Measurements from ENCODE around the gene SDSL. TPM values are rescaled to one million over a fixed set of nuclear protein-coding genes. Genes with fewer than 3 reads are reported as not detected.

Gene SDSL
- polyA plus RNA-seq, 4 donors = 10.9 to 15.7 (median 12.7) TPM

GRCh38 chr12:113418213-113418879 lies 3.8 kb upstream of the SDSL start:
- DNase-seq (ENCODE audit: low read depth in 4 of 4, low spot score in 3 of 4) = no peak

DNA sequence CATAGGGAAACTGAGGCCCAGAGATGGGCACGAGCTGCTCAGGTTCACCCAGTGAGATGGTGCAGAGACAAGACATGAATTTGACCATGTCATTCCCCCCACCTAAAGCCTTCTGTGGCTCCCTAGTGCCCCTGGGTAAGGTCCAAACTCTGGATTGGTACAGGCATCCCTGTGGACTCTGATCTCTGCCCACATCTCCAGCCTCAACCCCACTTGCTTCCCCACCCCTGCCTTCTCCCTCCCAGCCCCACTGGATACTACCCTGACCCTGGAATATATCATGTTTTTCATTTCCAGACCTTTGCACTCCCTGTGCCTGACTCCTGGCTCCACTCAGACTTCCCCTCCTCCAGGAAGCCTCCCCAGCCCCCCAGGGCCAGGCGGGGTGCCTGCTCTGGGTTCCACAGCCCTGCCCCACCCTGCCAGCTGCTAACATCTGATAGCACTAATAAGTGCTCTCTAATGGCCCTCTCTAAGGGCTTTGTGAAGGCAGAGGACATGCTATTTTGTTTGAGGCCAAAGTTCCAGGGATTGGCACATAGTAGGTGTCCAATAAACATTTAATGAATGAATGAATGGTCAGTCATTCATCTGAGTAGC lies 1.1 kb upstream of the SDSL start:
- no peak for DNase-seq (ENCODE audit: low read depth in 4 of 4, low spot score in 3 of 4)

- DNase-seq (ENCODE audit: low read depth in 4 of 4, low spot score in 3 of 4) = no peak
Observed at GRCh38 chr12:113422886-113423669, 898 bp downstream of the SDSL start.

- DNase-seq (ENCODE audit: low read depth in 4 of 4, low spot score in 3 of 4) = no peak
Observed at GRCh38 chr12:113424456-113424855, 2.3 kb downstream of the SDSL start.

GRCh38 chr12:113424915-113425823 lies 3.0 kb downstream of the SDSL start:
- no peak for DNase-seq (ENCODE audit: low read depth in 4 of 4, low spot score in 3 of 4)

DNA sequence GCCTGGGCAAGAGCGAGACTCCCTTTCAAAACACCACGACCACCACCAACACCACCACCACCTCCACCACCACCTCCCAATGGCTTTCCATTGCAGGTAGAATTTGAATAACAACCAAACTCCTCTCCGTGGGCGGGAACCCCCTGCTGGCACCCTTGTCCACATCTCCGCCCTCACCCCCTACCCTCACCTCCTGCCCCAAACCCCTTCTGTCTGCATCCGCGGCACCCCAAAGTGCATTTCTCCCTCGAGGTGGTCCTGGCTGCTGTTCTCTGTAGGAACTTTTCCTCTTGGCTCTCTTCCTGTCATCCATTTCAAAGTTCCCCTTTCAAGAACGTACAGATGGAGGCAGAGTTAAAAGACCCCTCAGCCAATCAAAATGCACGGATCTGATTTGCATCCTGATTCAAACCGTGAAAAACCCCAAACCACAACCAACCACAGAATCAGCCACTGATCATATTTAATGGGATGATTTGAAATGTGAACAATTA lies 3.8 kb downstream of the SDSL start:
- DNase-seq (ENCODE audit: low read depth in 4 of 4, low spot score in 3 of 4) = no peak

DNA sequence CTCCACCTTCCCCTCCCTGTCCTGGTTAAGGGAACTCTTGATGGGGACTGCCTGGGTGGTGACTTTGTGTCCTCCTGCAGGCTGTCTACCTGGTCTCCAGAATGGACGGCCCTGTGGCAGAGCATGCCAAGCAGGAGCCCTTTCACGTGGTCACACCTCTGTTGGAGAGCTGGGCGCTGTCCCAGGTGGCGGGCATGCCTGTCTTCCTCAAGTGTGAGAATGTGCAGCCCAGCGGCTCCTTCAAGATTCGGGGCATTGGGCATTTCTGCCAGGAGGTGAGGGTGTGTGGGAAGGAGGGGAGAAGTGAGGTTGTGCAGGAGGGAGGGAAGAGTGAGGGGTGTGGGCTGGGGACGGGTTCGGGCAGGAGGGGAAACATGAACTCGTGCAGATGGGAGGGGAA lies 5.7 kb downstream of the SDSL start:
- DNase-seq (ENCODE audit: low read depth in 4 of 4, low spot score in 3 of 4) = no peak

- DNase-seq (ENCODE audit: low read depth in 4 of 4, low spot score in 3 of 4) = no peak
Observed at GRCh38 chr12:113428482-113428881, 6.3 kb downstream of the SDSL start.

DNA sequence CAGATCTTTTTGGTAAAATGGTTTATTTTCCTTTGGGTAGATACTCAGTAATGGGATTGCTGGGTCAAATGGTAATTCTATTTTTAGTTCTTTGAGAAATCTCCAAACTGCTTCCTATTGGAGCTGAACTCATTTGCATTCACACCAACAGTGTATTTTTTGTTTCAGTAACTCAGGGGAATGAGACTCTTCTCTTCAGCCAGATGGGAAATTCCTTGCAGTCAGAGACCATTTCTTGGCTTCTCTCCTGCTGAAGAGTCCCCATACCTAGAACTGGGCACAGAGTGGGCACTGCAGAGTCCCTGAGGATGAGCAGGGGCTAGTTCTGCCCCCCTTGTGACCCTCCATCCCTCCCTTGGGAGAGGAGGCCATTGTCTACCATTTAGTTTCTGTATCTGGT lies 10.8 kb downstream of the SDSL start:
- no peak for DNase-seq (ENCODE audit: low read depth in 4 of 4, low spot score in 3 of 4)

DNA sequence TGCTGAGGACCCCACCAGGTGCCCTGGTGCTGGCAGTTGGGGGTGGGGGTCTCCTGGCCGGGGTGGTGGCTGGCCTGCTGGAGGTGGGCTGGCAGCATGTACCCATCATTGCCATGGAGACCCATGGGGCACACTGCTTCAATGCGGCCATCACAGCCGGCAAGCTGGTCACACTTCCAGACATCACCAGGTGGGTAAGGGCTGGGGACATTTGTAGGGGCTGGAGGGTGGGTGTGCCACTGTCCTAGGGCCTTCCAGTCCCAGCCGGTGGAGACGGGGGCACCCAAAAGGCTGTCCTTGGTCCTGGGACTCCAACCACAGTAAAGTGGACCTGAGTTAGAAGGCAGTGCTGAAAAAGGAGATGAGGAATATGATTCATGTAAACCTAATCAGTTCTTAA lies 13.2 kb downstream of the SDSL start:
- DNase-seq (ENCODE audit: low read depth in 4 of 4, low spot score in 3 of 4) = no peak

DNA sequence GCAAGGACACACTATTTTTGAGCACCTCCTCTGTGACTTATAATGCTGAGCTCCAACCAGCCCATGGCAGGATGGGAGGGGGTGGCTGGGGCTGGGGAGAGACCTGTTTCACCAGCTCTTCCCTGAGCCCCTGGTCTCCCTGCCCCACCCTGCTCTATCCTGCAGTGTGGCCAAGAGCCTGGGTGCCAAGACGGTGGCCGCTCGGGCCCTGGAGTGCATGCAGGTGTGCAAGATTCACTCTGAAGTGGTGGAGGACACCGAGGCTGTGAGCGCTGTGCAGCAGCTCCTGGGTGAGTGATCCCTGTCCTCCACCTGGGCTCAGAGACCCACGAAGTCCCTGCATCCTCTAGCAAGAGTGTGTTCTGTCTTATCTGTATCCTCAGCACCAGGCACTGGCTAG lies 14.4 kb downstream of the SDSL start:
- DNase-seq (ENCODE audit: low read depth in 4 of 4, low spot score in 3 of 4) = no peak

DNA sequence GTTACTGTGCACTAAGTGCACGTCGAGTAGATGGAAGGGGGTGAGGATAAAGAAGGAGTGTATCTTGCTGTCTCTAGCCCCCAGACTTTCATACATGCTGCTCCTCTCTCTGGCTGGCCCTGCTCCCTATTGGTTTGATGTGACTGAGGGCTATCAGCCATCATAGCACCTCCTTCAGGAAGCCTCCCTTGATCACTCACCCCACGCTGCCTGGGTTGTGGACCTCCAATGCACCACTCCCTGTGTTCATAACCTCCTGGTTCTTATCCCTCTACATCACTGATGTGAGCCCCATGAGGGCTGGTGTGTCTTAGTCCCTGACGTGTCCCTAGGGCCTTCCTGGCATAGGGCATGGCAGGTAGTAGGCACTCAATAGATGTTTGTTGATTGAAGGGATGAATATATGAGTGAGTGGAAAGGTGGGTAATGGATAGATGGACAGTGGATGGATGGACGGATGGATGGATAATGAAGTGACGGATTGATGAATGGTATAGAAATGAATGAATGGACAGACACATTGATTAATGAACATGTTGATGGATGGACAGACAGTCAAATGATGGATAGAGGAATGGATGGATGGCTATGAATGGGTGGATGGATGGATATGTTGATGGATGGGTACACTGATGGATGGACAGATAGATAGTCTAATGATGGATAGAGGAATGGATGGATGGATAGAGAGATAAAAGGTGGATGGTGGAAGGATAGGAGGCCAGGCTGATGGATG lies 15.0 kb downstream of the SDSL start:
- DNase-seq (ENCODE audit: low read depth in 4 of 4, low spot score in 3 of 4) = no peak

DNA sequence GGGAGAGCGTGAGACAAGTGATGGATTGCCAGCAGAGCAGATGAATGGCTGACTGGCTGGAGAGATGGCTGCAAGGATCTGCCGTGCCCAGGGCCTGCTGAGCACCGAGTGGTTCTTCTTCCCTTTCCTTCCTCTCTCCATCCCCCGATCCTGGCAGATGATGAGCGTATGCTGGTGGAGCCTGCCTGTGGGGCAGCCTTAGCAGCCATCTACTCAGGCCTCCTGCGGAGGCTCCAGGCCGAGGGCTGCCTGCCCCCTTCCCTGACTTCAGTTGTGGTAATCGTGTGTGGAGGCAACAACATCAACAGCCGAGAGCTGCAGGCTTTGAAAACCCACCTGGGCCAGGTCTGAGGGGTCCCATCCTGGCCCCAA lies 15.5 kb downstream of the SDSL start:
- no peak for DNase-seq (ENCODE audit: low read depth in 4 of 4, low spot score in 3 of 4)

- no peak for DNase-seq (ENCODE audit: low read depth in 4 of 4, low spot score in 3 of 4)
Observed at GRCh38 chr12:113438523-113439300, 16.5 kb downstream of the SDSL start.

DNA sequence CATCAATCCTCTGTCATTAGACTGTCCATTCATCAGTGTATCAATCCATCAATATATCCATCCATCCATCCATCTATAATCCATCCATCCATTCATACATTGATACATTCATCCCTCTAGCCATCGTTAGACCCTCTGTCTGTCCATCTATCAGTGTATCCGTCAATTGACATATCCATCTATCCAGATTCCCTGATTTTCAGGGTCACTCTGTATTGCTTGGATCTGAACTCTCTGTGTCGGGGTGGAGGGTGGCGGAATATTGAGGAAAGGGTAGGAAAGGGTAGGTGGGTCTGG lies 17.1 kb downstream of the SDSL start:
- no peak for DNase-seq (ENCODE audit: low read depth in 4 of 4, low spot score in 3 of 4)

- no peak for DNase-seq (ENCODE audit: low read depth in 4 of 4, low spot score in 3 of 4)
Observed at GRCh38 chr12:113439606-113440030, 17.4 kb downstream of the SDSL start.

DNA sequence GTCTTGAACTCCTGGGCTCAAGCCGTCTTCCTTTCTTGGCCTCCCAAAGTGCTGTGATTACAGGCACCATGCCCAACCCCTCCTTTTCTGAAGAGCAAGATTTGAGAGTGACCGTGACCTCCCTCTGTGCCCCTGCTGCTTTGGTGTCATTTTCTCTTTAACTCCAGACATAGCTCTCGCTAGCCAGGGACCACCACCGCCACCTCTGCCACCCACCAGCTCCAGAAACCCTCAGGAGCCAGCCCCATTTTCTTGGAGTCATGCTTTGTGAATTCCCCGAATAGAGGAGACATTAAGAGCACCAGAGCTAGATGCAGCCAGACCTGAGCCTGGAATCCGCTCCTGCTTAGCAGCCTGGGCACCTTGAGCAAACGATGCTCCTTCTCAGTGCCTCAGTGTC lies 18.2 kb downstream of the SDSL start:
- DNase-seq (ENCODE audit: low read depth in 4 of 4, low spot score in 3 of 4) = no peak

- DNase-seq (ENCODE audit: low read depth in 4 of 4, low spot score in 3 of 4) = no peak
Observed at GRCh38 chr12:113440947-113441782, 19.0 kb downstream of the SDSL start.
